GM12865 (cell line): ENCODE data around the gene PLXNA2.

Source experiments
- DNase-seq: peaks from one replicate; pipeline ENCODE4 v3.0.0; 2010; ENCODE audit warnings: low read depth
- H3K4me3 ChIP-seq: 2 replicates; pipeline ENCODE4 v1.5.1; 2011; ENCODE audit warnings: mild to moderate bottlenecking, low read depth, low read length, control low read depth
- CTCF ChIP-seq: IDR thresholded peaks from 2 replicates; pipeline ENCODE4 v1.5.1; 2011; ENCODE audit warnings: low read length, control low read depth, low read depth, inconsistent platforms; ENCODE audit not compliant: insufficient read depth; ENCODE audit errors: missing control alignments

PLXNA2 gene

GRCh38 chr1:208148380-208148779, 95.8 kb downstream of the PLXNA2 start:
- DNase-seq, result no peak
- no peak for TF ChIP-seq CTCF

GRCh38 chr1:208146650-208147049, 97.5 kb downstream of the PLXNA2 start:
- DNase-seq, result no peak
- TF ChIP-seq CTCF, result no peak
- no peak overlapping the region for H3K4me3 ChIP-seq

More at GRCh38 chr1:208148380-208148779, 95.8 kb downstream of the PLXNA2 start:
- H3K4me3 ChIP-seq, result no peak overlapping the region

GRCh38 chr1:208145167-208145566, 99.0 kb downstream of the PLXNA2 start:
- no peak for DNase-seq
- H3K4me3 ChIP-seq, result no peak overlapping the region
- no peak for TF ChIP-seq CTCF

- DNase-seq, result no peak
- no peak for TF ChIP-seq CTCF
- H3K4me3 ChIP-seq, result no peak overlapping the region
Measured at GRCh38 chr1:208142590-208143382, 101.4 kb downstream of the PLXNA2 start.

GRCh38 chr1:208141610-208142192, 102.5 kb downstream of the PLXNA2 start:
- no peak for DNase-seq
- TF ChIP-seq CTCF, result no peak
- no peak overlapping the region for H3K4me3 ChIP-seq

- no peak overlapping the region for H3K4me3 ChIP-seq
- no peak for TF ChIP-seq CTCF
- DNase-seq, result no peak
Measured at GRCh38 chr1:208139434-208140045, 104.6 kb downstream of the PLXNA2 start.
